Hepatic stellate cell (primary cell): ENCODE results near the gene CCDC88C.
"Not testable (repeated sequence)": the region's sequence is repeated elsewhere in the genome, so short reads cannot be mapped to it uniquely, and the experiment has no call there.

Experiments used
- DNase-seq: peaks from one replicate; pipeline ENCODE4 v3.0.0; 2011; ENCODE audit warnings: low spot score

The CCDC88C gene

DNA sequence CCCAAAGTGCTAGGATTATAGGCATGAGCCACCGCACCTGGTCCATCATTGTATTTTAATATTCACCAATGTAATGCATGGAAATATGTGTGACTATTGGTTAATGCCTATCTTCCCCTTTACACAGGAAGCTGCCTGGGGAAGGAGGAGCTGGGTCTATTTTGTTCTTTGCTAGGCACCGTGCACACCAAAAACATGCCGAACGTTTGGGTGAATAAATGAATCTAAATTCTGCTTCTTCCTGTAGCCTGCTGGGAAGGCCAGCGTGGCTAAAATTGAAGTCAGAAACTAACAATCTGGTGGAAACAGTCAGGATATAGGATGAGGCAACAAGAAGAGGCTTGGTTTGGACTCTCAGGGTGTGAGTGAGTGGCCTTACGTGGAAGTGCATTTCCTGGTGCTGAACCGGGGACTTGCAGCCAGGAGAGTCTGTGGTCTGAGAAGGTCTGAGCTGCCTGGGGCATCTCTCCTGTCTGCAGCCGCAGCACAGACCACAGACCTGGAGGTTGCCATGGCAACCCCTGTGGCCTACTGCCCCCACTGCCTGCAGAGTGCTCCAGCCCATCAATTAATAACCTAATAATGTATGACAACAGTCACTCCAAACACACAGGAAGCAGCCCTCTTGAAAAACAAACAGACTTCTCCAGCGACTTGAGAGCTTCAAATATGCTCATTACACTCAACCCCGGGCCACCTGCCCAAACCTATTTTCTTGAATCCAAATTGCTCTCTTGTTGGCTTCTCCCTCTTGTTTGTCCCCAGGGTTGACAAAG, 167.6 kb downstream of the CCDC88C start:
- DNase-seq = no peak

DNA sequence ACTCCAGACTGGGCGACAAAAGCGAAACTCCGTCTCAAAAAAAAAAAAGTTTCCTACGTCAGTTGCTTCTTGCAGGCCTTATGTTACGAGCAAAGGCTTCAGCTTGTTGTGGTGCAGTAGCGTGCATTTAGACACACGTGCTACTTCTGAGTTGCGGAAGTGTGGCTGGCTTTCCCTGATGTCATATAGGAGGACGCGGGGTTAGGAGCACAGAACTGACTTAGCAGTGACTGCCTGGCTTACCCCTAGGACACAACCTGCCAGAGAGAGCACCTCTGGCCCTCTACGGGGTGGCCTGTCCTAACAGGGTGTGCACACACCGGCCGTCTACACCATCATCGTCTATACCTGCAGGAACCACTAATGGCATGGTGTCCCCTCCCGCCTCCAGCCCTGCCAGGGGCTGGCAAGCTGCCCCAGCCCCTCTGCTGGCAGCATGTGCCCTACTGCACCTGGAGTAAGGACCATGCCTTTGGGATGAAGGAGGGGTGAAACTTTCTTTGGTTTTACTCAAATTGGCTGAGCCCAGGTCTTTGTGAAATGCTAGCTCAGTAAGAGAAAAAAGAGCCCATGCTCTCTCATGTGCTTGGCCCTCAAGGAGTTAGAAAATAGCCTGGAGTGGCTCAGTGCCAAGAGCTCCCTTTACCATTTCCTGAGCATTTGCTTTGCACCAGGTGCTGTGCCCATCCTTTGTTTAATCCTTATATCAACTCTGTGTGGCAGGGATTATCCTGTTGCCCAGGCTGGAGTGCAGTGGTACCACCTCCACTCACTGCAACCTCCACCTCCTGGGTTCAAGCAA, 171.4 kb downstream of the CCDC88C start:
- DNase-seq = no peak

DNA sequence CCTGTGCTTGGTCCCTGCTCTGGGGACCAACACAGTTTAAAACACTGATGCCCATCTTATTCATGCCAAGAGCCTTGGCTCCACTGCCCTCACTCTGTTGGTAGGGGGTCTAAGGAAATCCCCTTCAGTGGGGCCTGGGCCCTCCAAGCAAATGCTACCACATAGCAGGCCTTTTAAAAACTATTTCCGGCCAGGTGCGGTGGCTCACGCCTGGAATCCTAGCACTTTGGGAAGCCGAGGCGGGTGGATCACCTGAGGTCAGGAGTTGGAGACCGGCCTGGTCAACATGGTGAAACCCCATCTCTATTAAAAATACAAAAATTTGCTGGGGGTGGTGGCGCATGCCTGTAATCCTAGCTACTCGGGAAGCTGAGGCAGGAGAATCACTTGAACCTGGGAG, 172.0 kb downstream of the CCDC88C start:
- not testable (repeated sequence) for DNase-seq

DNA sequence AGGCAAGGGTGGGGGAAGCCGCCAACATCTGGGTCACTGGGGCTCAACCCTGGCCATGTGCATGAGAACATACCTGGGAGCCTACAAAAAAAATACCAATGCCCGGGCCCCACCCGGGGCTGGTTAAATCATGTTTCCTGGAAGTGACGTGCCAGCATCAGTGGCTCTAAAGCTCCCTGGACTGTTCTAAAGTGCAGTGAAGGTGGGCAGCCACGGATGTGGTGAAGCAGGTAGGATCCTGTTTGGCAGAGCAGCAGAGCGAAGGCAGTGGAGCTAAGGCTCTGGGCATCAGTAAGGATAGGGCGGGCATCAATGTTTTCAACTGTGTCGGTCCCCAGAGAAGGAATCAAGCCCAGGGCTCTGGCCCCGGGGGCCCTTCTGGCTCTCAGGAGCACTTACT, 172.6 kb downstream of the CCDC88C start:
- no peak for DNase-seq

DNA sequence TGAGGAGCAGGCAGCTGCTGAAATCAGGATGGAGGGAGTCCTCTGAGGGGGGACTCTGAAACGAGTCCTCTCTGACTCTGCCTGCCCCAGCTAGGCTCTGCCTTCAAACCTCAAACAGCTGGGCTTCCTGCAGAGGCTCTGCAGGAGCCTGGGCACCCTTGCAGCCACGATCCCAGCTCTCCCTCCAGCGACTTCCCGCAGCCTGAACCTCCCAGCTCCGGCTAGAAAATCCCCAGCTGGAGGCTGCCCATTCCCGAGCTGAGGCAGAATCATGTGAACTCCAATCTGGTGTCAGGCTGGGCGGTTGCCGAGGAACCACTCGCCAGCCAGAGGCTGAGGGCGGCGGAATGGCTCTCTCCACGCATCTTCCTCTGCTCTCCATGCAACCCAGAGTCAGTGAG, 173.1 kb downstream of the CCDC88C start, which contains the start of gene GPR68:
Gene GPR68, minus strand, starts transcription at position 204 of the 401 bp plus-strand sequence. CDS start 9,654 bp downstream, outside the sequence.
- peak; percentile 57 for DNase-seq

DNA sequence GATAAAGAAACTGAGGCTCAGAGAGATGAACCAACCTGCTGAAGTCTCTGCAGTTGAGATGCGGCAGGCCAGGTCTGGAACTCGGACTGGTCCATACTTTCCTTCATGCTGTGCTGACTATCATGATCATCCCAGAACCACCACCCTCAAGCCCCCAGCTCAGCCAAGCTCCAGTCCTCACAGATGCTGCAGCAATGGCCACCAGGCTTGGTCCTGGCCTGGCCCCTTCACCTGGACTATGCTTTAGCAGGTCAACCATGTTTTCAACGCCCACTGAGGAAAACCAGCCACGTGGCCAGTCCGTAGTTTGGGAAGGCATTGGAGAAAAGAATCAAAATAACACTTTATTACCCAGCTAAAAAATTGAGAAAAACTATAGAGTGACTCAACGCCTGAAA, 174.5 kb downstream of the CCDC88C start:
- DNase-seq = no peak

DNA sequence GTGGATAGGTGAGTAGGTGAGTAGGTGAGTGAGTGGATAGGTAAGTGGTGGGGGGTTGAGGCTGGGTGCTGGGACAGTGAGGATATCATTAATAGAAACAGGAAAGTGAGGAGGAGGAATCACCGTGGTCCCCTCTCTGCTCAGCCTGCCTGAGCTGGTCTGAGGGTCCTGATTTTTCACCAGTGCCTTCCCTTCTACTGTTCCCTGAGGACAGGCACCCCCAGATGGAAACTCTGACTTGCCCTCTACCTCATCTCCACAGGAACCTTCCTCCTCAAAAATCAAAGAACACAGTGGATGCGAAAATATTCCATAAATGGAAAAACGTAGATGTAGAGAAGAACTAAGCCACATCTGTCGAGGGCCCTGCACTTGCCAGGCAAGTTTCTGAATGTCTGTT, 175.0 kb downstream of the CCDC88C start:
- no peak for DNase-seq

DNA sequence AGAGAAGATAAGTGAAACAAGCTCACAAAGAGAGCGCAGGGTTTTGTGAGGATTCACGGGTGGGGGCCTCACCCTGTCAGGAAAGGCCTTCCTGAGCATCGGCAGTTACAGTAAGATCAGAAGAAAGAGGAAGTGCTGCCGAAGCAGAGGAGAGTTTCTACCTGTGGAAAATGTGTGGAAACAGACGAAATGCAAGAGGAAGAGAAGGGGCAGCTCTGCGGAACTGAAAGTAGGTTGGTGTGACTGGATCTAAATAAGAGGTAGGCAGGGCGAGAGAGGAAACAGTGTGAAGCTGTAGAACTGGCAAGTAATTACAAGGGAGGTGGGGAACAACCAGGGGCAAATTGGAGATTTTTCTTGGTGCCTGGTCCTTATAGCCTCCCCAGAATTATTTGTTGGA, 175.8 kb downstream of the CCDC88C start:
- DNase-seq = no peak

DNA sequence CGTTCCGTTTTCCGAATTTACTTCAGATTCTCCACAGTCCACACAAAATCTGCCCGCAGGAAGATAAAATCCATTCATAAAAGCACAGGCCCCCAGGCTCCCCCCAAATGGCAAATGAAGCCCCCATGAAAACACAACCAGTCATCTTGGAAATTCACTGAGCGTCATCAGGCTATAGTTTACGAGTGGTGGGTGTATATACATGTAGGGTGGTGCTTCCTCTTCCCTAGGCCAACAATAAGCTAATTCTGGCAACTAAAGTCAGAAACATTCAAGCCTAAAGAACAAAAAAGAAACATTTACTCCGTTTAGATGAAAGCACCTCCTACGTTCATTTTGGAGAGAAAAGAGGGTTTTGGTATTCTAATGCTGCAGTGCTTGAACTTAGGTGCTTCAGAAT, 179.0 kb downstream of the CCDC88C start:
- DNase-seq = no peak

DNA sequence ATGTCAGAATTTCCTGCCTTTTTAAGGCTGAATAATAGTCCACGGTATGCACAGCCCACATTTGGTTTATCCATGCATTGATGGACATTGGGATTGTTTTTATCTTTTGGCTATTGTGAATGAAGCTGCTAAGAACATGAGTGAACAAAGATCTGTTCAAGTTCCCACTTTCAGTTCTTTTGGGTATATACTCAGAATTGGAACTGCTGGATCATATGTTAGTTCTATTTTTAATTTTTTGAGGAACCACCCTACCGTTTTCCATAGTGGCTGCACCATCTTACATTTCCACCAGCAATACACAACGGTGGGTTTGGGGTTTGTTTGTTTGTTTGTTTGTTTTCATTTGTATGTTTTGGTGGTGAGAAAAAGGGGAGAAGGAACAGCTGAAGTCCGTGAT, 179.5 kb downstream of the CCDC88C start:
- no peak for DNase-seq

DNA sequence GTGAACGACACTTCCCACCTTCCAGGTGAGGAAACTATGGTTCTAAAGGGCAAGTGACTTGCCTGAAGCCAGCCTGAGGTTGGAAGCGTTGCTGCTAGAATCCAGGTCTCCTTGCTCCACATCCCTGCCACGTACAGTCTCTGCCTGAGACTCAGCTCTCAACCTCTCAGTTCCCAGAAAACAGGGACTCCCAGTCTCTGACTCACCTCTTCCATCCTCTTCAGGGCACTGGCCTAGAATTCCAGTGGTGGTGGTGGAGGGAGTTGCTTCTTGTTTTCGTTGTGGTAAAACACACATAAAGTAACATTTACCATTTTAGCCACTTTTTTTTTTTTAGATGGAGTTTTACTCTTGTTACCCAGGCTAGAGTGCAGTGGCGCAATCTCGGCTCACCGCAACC, 180.4 kb downstream of the CCDC88C start:
- DNase-seq = peak; percentile 85

DNA sequence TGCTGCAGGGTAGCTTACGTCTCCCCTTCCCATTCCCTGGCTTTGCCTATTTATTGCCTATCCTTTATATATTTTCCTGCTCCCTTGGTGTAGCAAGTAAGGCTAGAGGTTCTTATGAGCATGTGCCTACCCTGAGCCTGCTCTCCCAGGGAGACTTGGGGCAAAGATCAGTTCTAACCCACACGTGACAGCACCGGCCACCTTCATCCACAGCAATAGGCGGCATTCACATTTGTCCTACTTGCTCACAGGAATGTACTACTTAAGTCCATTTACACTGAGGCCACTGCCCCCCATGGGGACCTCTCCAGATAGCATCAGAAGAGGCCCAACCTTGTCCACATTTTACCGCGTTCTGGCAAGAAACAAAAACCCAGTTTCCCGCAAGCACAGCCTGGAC, 181.8 kb downstream of the CCDC88C start:
- no peak for DNase-seq

DNA sequence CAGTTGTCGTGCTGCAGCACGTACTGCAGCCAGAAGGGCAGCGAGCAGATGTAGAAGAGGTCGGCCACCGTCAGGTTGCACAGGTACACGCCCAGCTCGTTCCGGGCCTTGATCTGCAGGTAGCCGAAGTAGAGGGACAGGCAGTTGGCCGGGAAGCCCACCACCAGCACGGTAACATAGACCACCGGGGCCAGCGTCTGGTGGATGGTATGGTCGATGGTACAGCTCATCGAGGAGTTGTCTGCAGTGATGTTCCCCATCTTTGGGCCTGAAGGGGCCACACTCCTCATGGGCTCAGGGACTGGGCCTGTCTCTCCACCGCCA, 182.9 kb downstream of the CCDC88C start:
- DNase-seq = no peak

DNA sequence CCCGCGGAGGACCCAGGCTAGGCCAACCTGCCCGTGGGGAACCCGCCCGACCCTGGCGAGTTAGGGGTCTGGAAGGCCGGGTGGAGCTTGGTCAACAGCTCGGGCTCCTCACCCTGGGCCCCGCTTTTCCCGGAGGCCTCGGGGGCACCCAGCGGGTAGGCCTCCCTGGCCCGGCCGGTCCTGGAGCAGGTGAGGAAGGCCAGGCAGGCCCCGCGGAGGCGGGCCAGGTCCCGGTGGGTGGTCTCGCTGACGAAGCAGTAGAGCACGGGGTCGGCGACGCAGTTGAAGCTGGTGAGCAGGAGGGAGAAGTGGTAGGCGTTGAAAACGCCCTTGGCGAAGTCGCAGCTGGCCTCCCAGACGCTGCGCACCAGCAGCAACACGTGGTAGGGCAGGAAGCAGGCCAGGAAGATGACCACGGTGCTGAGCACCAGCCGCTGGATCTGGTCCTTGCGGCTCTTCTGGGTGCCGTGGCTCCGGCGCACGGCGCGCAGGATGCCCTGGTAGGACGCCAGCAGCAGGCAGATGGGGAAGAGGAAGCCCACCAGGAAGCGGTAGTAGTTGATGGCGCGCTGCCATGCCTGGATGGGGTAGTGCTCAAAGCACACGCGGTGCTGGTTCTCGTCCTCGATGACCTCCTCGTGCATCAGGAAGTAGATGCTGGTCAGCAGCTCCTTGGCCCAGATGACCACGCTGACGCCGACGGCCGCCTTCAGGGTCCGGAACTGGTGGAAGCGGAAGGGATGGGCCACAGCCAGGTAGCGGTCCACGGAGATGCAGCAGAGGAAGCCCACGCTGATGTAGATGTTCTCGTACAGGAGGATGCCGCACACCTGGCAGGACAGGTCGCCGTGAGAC, 183.5 kb downstream of the CCDC88C start:
- no peak for DNase-seq

DNA sequence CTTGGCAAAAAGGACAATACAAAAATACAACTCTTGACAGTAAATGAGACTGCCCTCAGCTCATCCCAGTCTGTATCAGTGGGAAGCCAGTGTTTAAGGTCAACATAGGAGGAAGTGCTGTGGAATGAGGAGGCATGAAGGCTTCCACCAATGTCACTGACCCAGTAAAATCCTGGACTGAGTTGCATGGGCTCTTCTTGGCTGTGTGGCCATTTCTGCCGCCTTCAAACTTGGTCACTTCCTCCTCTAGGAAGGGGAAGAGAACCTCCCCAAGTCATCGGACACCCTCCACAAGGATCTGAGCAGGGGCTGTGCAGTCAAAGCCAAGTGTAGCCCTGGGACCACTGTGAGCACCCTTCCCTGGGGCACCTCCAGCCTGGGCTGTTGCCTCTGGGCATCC, 185.0 kb downstream of the CCDC88C start:
- DNase-seq = no peak

DNA sequence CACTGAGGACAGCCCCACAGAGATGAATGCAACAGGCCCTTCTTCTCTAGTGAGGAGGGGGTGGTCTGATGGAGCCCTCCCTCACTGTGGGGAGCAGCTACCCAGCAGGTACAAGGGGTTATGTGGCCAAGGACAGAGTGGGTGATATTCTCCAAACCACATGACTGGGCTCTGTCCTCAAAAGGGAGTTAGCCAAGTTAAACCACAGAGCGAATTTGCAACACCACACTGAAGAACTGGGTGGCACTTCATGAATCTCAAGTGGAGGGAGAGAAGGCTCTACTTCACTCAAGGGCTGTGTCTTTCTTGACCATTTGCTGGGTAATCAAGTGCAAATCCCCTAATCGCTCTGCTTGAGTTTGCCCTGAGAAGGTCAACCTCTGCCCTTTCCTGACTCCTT, 185.6 kb downstream of the CCDC88C start:
- no peak for DNase-seq

DNA sequence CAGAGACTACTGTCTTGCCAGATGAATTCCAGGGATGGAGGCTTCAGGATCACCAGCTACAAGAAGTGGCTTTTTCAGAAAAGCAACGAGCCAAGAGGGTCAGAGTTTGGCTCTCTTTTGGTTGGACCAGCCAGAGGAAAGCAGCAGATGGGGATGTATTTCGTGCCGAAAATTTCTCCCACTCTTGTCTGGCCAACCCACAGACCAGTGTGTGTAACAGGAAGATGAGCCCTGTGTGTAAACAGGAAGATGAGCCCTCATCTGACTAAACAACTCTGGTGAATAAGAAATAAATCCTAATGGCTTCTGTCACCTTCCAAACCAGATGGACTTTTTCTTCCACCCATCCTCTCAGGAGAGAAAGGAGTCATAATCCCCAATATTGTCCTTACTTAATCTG, 186.2 kb downstream of the CCDC88C start:
- no peak for DNase-seq

DNA sequence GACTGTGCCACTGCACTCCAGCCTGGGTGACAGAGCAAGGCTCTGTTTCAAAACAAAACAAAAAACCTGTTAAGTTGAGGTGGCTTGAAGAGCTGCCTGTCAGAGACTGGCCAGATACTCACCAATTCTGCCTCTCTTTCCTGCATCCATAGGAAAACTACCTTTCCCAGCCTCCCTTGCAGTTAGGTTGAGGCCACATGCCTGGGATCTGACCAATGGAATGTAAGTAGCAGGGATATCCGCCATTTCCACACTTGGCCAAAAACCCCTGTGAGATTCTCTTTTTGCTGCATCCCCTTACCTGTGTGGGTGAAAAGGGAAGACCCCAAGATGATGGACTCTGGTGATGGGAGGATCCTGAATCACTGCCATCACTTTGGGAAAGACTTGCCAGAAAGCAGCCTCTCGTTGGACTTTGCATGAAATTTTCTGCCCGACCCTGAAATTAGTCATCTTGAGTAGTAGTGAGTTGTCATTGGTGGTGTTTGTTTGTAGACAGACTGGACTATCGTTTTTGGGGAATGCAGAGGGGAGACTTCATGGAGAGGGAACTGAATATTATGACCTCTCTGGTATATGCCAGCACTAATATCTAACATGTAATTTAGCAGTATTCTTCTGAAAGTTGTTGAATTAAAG, 187.1 kb downstream of the CCDC88C start:
- DNase-seq = peak; percentile 37

DNA sequence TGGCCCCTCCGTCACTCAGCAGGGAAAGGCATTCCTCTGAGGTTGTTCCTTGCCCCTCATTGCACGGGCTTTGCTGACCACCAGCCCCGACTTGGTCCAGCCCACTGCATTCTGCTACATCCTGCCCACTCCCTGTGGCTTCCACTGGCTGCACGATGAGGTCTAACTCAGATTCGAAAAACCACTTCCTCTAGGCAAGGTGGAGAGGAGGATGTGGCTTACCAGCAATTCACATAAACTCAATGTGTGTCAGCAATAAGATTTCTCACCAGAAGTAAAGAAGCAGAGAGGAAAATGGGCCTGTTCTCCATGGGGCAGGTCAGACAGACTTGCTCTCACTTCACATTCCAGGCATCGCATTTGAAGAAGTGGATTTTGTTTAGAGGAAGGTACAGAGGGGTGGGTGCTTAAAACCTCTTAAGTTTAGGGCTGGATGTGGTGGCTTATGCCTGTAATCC, 187.8 kb downstream of the CCDC88C start:
- DNase-seq = peak; percentile 43

DNA sequence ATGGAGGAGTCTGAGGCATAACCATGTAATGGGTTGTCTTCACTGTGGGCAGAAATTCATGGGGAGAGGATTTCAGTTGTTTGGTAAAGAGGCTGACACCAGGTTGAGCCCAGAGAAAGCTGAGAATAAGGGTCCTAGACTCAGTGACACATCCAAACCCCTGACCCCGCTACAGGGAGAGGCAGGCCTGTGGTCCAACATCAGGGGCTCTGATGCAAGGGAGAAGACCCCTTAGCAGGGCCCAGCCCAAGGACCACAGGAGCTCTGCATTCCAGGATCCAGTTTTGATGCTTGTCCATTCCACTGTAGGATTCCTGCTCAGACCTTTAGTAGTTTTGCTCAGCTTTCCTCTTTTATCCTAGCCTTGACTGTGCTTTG, 188.6 kb downstream of the CCDC88C start:
- DNase-seq = no peak

DNA sequence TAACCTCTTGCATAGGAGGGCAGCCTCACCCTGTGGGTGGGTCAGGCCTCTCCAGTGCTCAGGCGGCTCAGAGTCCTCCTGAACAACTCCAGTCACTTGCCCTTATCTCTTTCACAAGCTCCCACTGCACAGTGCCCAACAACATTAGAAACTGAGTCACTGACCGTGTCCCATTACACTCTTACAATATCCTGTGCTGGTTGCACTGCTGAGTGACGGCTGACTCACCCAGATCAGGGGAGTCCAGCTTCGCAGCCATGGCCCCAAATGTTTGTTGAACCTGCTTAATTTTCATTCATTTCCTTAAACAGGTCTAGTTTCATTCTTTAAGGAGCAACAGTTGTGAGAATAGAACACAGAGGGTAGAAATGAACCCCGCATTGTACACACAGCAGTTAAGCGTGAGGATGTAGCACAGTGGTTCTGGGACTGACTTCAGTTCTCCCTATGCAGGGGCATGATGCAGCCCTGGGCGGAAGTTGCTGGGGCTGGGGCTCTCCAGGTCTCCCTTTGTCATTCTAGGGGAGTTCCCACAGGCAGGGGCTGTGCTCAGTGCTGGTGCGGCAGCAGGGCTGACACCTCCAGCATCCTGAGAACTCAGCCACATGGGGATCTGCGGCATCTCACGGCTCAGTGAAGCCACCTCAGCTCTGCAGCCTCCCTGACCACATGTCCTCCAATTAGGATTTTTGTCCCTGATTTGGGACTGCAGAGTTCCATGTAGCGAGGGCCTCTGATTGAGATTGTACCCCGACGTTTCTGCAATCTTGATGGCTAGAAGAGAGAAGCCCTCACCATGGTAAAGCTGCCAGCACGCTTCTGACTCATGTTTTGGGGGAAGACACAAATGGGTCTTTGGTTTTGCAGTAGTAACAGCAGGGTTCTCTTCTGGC, 189.3 kb downstream of the CCDC88C start:
- no peak for DNase-seq
